Measurements from ENCODE around the gene ATP1A2.
A peak's percentile ranks its signal among the peaks of the same experiment; 100 is the strongest.

Gene ATP1A2

GRCh38 chr1:160115545-160116282 is at the start of gene ATP1A2:
Gene ATP1A2 (plus strand): TSS chr1:160115759. CDS start chr1:160115862, 103 bp downstream.
- no peak for DNase-seq

DNA sequence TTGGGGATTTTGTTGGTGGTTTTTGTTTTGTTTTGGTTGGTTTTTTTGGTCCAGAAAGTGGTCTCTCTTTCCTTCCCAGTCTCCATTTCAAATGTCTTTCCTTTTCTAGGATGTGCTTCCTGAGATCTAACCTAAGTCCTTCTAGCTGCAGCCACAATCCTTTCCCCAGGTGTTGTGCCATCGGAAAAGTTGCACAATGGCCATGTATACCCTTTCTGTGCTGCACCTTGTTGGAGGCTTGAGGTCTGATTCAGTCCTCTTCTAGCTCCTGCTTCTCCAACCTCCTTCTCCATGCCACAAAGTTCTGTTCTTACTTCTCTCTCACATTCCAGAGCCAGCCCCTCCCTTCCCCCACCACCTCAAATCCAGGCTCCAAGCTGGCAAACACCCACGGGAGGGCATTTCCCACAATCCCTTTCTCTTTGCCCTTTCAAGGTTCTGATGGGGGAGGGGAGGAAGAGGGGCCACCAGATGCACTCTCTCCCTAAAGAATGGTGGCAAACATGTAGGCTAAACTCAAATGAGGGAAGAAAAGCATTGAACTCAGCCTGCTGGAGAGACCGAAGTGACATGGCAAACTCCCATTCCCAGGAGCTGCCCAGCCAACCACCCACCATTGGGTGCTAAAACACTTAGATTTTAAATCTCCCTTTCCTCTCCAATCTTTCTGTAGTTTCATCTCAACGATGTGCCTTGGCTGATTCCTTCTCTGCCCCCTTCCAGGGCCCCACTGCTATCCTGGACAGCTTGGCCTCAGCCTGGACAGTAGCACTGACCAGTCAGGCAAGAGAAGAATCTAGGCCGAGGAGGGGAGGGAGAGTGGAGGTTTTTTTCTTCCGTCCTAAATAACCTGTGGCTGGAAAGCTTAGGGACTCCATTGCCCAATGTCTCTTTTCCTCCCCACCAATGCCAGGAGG is 48.5 kb upstream of the ATP1A2 start:
- DNase-seq = no peak

GRCh38 chr1:160068225-160068624 is 47.3 kb upstream of the ATP1A2 start:
- no peak for DNase-seq

DNA sequence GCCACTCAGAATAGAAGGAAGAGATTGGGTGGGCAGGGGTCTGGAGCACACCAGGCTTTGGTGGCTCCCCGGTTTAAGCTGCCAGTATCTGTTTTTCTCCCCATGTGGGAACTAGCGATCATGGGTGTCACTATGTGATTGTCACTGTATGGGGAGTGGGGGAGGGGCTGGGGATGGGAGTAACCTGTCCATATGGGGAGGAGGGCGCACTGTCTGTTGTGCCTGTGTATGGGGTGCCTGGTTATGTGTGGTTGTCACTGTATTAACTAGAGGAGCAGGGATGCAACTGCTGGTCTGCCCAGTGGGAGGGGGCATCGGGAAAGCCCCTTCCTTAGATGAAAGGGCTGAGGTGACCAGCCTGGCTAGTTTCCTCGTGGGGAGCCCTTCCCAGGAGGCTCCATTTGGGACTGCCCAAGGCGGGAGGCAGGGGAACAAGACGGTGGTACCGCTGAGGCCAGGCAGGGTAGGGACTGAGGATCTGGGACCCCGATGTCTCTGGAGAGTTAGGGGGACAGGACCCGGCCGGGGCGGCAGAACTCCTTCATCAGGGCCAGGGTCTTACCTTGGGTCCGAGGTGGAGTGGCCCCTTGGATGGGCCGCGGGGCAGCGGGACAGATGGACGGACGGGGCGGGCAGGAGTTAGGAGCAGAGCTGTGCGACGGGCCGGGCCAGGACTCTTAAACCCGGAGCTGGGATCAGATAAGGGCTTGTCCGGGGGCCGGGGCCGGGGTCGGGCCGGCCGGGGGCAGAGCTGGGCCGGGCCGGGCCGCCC is 45.9 kb upstream of the ATP1A2 start, which contains the start of gene KCNJ10:
Gene KCNJ10, minus strand, starts transcription at position 701 of the 772 bp plus-strand sequence. CDS start 27,628 bp downstream, outside the sequence.
- DNase-seq = no peak

DNA sequence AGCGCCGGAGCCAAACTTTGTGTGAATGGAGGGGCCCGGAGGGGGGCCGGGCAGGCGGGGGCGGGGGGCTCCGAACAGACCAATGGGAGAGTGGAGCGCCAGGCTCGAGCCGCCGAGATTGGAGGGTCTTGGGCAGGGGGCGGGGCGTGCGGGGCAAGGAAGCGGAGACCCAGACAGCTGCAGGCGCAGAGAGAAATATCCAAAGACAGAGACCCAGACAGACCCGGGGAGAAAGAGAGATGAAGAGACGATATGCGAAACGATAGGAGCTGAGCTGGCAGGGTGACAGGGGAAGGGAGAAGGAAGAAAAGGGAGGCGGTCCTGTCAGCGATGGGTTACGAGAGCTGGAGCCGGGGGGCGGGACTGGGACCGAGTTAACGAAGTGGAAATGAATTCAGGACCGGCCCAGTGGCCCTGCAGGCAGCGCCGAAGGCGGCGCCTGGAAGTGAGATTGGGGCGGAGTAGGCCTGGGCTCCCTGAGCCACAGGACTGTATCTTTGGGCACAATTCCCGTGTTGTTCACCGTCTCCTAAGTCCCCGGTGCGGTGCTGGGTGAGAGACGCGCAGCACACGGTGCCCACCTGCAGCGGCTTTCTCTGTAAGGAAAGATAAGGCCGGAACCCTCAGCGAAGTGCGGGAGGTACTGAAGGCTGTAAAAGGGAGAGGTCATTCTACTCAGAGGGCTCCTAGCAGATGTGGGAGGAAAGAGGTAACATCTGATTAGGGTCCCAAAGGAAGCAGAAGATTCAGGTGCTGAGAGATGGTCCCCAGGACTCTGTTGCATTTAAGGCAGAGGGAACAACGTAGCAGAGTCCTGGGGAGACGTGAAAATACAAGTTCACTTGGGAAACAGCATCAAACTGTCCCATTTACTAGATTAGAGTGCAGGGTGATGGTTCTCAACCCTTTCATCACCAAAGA is 45.1 kb upstream of the ATP1A2 start:
- peak; percentile 89 for DNase-seq

DNA sequence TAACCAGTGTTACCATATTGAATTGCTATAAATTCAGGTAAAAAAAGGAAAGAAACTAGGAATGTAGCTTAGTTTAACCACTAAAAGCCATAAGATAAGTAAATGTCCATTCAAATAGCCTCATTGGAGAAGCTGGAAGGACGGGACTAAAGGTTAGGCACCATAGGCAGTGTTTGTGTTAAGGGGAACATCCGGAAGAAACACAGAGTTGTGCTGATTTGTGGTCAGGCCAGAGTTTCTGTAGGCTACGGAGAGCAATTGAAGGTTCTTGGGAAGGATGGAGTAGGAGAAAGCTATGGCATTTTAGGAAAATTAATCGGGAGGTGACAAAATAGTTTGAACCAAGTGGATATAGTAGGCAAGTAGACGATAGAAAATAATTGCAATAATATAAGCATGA is 44.3 kb upstream of the ATP1A2 start:
- no peak for DNase-seq

DNA sequence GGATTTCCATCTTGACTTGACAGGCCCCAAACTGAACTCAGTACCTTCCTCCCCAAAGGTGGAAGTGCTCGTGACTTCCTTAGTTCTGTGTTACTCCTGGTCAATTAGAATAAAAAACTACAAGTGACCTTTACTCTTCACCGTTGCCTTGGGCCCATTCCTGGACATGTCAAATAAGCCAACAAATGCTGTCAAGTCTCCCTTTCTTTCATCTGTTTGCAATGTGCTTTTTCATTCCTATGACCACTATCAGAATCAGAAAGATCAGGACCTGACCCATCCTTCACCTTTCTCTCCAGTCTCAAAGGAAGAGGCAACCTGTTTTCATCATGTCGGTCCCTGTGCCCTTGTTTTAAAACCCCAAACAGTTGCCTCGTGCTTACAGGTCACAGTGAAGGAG is 40.7 kb upstream of the ATP1A2 start:
- DNase-seq = no peak

GRCh38 chr1:160075836-160076235 is 39.7 kb upstream of the ATP1A2 start:
- DNase-seq = no peak

DNA sequence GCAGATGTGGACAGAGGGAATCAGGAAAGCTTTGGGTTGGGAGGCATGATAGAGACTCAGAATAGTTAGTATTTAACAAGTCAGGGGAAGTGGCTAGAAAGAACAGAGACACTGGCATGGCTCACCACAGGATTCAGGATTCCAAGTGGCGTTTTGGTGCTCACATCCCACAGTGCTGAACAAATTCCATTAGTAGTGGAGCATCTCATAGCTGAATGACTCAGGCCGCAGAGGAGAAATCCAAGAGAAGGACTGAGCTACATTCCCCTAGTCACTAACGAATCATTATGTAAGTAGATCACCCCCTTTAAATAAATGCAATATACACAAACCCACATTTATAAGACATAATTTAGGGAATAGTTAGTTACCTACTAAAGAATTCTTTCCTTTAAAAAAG is 39.3 kb upstream of the ATP1A2 start:
- no peak for DNase-seq

DNA sequence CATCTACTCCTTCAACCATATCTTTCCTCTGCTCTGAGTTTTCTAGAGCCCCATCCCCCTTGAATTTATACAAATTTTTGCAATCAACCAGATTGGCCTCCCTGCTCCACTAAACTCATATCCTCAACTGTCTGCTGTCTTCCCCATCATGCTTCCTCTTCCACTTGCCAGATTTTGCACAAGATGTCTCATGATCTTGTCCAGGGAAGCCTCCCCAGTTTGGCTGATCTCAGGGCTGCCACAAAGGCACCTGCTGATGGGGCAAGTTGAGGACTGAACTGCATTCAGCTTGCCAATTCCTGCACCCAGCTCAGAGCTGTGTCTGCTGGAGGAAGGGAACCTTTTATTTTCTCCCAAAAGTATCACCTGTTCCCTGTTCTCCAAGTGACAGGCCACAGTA is 38.1 kb upstream of the ATP1A2 start:
- no peak for DNase-seq

DNA sequence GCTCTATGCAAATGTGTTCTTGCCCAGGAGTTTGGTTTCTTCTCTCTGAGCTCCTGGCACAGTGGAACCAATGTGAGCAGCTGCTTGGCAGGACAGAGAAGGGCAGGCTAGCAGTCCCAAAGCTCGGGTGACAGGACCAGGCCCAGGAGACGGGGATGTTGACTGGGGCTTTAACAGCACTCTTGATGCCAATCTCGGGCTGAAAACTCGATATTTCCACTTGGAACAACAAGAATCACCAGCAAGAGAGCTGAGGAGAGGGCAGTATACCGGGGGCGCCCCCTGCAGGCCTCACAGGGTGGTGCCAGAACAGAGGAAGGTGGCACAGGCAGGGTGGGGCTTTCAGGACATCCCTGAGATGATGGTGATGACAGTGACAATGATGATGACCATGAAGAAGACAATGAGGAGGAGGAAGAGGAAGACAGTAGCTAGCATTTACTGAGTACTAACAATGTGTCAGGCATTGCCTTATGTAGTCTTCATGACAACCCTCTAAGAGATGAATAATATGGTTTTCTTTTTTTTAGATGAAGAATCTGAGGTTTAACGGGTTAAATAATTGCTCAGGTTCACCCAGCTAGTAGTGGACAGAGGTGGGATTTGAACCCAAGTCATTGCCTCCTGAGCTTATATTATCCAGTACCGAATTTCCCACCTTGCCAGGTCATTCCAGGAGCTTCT is 36.9 kb upstream of the ATP1A2 start:
- no peak for DNase-seq

GRCh38 chr1:160079448-160079847 is 36.1 kb upstream of the ATP1A2 start:
- no peak for DNase-seq

GRCh38 chr1:160080381-160081100 is 35.0 kb upstream of the ATP1A2 start:
- no peak for DNase-seq

- DNase-seq = no peak
Observed at GRCh38 chr1:160081261-160081936, 34.2 kb upstream of the ATP1A2 start, which contains the start of gene KCNJ9. Gene KCNJ9 (plus strand): TSS chr1:160081538. CDS start chr1:160084031, 2,493 bp downstream.

DNA sequence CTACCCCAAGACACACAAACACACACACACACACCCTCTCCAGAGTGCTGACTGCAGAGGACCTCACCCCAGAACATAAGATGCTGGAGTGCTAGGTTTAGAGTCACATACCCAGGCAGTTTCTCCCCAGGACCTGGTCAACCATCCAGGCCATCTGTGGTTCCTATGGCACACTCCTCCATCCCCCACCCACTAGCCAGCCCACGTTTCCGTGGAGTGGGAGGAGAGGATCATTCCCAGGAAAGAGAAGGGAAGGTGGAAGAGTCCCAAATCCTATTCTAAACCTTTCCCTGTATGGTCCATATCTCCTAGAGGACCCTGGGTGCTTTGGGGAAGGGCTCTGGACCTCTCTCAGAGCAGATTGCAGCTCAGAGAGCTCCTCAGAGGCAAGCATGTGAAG is 33.1 kb upstream of the ATP1A2 start:
- no peak for DNase-seq

DNA sequence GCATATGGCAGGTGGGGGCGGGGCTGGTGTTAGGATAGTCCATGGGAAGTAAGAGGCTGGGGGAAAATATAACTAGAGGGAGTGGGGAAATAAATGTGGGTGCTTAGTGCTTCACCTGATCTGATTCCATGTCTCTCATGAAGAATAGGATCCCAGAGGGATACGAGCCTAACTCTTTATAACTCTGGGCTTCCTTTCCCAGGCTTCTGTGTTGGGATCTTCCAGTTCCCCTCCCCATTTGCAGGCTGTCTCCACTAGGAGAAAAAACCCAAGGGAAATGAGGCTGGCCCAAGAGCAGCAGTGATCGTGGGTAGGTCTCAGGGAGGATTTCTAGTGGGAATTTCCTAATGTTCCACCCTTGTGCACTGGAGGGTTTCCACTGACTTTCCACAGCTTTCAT is 32.6 kb upstream of the ATP1A2 start:
- DNase-seq = no peak

- peak; percentile 50 for DNase-seq
Observed at GRCh38 chr1:160083968-160084770, 31.4 kb upstream of the ATP1A2 start.

DNA sequence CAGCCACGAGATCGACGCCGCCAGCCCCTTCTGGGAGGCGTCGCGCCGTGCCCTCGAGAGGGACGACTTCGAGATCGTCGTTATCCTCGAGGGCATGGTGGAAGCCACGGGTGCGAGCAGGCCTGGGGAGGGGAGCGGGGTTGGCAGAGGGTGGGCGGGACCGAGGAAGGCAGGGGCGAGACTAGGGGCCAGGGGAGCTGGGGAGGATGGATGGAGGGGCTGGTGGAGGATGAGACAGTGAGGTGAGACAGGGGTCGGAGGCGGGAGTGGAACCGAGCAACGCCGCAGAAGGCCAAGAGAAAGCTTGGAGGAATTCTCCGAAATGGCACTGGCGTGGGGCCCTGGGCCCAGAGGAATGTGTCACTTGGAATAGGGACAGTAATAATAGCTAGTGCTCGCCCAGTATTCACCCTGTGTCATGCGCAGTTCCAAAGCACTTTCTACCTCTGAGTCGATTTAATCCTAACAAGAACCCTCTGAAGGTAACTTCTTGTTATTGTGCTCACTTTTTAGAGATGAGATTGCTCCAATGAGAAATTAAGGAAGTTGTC is 30.7 kb upstream of the ATP1A2 start:
- DNase-seq = no peak

All from NCI-H510A treated with DMSO at 0.1 percent for 48 hours (cell line).